Iris pigment epithelial cell (primary cell): ENCODE measurements around the gene IKZF2.

Experiments
- DNase-seq: peaks from one replicate; pipeline ENCODE4 v3.0.0-alpha.2; 2011; ENCODE audit warnings: low read depth

The IKZF2 gene

GRCh38 chr2:213152888-213153287 is 1.5 kb upstream of the IKZF2 start:
- no peak for DNase-seq

- peak; percentile 91 for DNase-seq
These were observed 818 bp upstream of the IKZF2 start for GRCh38 chr2:213152065-213152794.

GRCh38 chr2:213150315-213151097 is 906 bp downstream of the IKZF2 start:
- peak; percentile 47 for DNase-seq

- no peak for DNase-seq
These were observed 1.5 kb downstream of the IKZF2 start for GRCh38 chr2:213149949-213150314.

GRCh38 chr2:213149294-213149875 is 2.0 kb downstream of the IKZF2 start:
- peak; percentile 24 for DNase-seq

- peak; percentile 26 for DNase-seq
These were observed 2.7 kb downstream of the IKZF2 start for GRCh38 chr2:213148572-213149261.

- DNase-seq = peak; percentile 22
These were observed 3.9 kb downstream of the IKZF2 start for GRCh38 chr2:213147538-213147937.

GRCh38 chr2:213145715-213146242 is 5.6 kb downstream of the IKZF2 start:
- DNase-seq = peak; percentile 25

GRCh38 chr2:213137064-213137463 is 14.3 kb downstream of the IKZF2 start:
- DNase-seq = no peak

GRCh38 chr2:213129311-213129710 is 22.1 kb downstream of the IKZF2 start:
- DNase-seq = no peak

- peak; percentile 53 for DNase-seq
These were observed 25.6 kb downstream of the IKZF2 start for GRCh38 chr2:213125646-213126347.

- no peak for DNase-seq
These were observed 28.7 kb downstream of the IKZF2 start for GRCh38 chr2:213122725-213123124.

GRCh38 chr2:213121690-213122089 is 29.7 kb downstream of the IKZF2 start:
- no peak for DNase-seq

GRCh38 chr2:213119061-213119809 is 32.2 kb downstream of the IKZF2 start:
- peak; percentile 94 for DNase-seq

- no peak for DNase-seq
These were observed 43.1 kb downstream of the IKZF2 start for GRCh38 chr2:213108308-213108707.

GRCh38 chr2:213107728-213108127 is 43.7 kb downstream of the IKZF2 start:
- no peak for DNase-seq

GRCh38 chr2:213105212-213105611 is 46.2 kb downstream of the IKZF2 start:
- no peak for DNase-seq

- DNase-seq = no peak
These were observed 46.6 kb downstream of the IKZF2 start for GRCh38 chr2:213104903-213105202.

- peak; percentile 78 for DNase-seq
These were observed 47.1 kb downstream of the IKZF2 start for GRCh38 chr2:213104092-213104902.
